ENCODE results near the gene ATG101.

DNA sequence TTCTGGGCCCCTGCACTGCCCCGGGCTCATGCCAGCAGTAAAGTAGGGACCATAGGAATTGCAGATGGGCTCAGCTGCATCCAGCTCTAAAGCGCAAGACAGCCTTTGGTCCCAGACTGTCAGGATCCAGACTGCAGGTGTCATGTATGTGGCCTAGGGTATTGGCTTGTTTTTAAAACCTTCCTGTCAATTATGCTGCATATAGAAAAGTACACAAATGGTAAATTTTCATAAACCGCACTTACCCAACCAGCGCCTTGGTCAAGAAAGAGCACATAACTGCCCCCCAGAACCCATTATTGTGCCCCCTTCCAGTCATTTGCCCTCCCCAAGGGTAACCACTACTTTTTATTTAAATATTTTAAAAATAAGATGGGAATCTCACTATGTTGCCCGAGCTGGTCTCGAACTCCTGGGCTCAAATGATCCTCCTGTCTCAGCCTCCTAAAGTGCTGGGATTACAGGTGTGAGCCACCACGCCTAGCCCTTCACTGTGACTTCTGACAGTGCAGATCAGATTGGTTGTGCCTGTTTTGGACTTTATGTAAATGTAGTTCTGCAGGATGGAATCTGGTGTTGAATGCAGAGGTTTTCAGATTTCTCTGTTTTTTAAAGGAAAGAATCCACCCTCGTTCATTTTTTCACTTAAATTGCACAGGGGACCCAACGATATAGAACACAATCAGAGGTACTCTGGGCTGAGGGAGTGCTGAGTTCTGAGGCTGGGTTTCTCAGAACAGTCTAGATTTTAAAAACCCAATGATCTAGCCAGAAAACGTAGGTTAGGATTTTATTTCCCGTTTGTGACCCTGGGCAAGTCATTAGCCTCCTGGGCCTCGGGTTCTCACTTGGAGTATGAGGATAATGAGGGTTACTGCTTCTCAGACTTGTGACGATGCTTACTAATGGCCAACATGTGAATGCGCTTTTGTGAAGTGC, 11.9 kb upstream of the ATG101 start:
- TF ChIP-seq, protein P1, sequence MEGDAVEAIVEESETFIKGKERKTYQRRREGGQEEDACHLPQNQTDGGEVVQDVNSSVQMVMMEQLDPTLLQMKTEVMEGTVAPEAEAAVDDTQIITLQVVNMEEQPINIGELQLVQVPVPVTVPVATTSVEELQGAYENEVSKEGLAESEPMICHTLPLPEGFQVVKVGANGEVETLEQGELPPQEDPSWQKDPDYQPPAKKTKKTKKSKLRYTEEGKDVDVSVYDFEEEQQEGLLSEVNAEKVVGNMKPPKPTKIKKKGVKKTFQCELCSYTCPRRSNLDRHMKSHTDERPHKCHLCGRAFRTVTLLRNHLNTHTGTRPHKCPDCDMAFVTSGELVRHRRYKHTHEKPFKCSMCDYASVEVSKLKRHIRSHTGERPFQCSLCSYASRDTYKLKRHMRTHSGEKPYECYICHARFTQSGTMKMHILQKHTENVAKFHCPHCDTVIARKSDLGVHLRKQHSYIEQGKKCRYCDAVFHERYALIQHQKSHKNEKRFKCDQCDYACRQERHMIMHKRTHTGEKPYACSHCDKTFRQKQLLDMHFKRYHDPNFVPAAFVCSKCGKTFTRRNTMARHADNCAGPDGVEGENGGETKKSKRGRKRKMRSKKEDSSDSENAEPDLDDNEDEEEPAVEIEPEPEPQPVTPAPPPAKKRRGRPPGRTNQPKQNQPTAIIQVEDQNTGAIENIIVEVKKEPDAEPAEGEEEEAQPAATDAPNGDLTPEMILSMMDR (IDR thresholded peaks at IDR 0.05) = no peak
- no peak for TF ChIP-seq POLR2A (IDR thresholded peaks at IDR 0.05)

Data from vagina (tissue), 2 donors.